OCI-LY1 (cell line): ENCODE results near the gene CALU.

Source experiments
- H2AFZ ChIP-seq: fragments of 200-600 bp; sonication (generic), shearing (Covaris generic); 2 replicates; pipeline ENCODE4 v1.6.0; 2014; ENCODE audit warnings: antibody characterized with exemption, mild to moderate bottlenecking, low read length
- H3F3A ChIP-seq: fragments of 200-600 bp; sonication (generic), shearing (Covaris generic); 2 replicates; pipeline ENCODE4 v1.6.0; 2014; ENCODE audit warnings: mild to moderate bottlenecking, antibody characterized with exemption, low read length, moderate library complexity; ENCODE audit not compliant: insufficient read depth
- H3K27ac ChIP-seq: fragments of 200-600 bp; sonication (generic); 2 replicates; pipeline ENCODE4 v1.5.1; 2014; ENCODE audit warnings: low read length, mixed run types, mild to moderate bottlenecking, low read depth; ENCODE audit not compliant: poor library complexity, severe bottlenecking
- H3K27me3 ChIP-seq: fragments of 200-600 bp; sonication (generic); 2 replicates; pipeline ENCODE4 v1.6.0; 2014; ENCODE audit warnings: antibody characterized with exemption, mild to moderate bottlenecking, low read length, moderate library complexity; ENCODE audit not compliant: insufficient read depth
- H3K36me3 ChIP-seq: fragments of 200-600 bp; sonication (generic); 2 replicates; pipeline ENCODE4 v1.6.1; 2014; ENCODE audit warnings: mild to moderate bottlenecking, antibody characterized with exemption, low read length, moderate library complexity, mixed read lengths; ENCODE audit not compliant: insufficient read depth
- H3K4me1 ChIP-seq: fragments of 200-600 bp; sonication (generic); 2 replicates; pipeline ENCODE4 v1.5.1; 2014; ENCODE audit warnings: mild to moderate bottlenecking, low read length, moderate library complexity; ENCODE audit not compliant: insufficient read depth, severe bottlenecking
- H3K4me2 ChIP-seq: fragments of 200-600 bp; sonication (generic), shearing (Covaris generic); 2 replicates; pipeline ENCODE4 v1.6.1; 2014; ENCODE audit warnings: low read length
- H3K4me3 ChIP-seq: fragments of 200-600 bp; sonication (generic); 2 replicates; pipeline ENCODE4 v1.5.1; 2014; ENCODE audit warnings: low read length, low read depth, mild to moderate bottlenecking, mixed read lengths; ENCODE audit not compliant: poor library complexity, severe bottlenecking
- H3K79me2 ChIP-seq: fragments of 200-600 bp; shearing (Covaris generic); 2 replicates; pipeline ENCODE4 v1.6.1; 2016; ENCODE audit warnings: mixed run types, low read length, mixed read lengths; ENCODE audit not compliant: insufficient read depth
- H3K9ac ChIP-seq: fragments of 200-600 bp; sonication (generic), shearing (Covaris generic); 2 replicates; pipeline ENCODE4 v1.6.1; 2014; ENCODE audit warnings: mild to moderate bottlenecking, low read length, mixed read lengths
- H3K9me2 ChIP-seq: fragments of 200-600 bp; sonication (generic), shearing (Covaris generic); 2 replicates; pipeline ENCODE4 v1.6.1; 2014; ENCODE audit warnings: low read depth, mild to moderate bottlenecking, low read length, mixed read lengths
- H3K9me3 ChIP-seq: fragments of 200-600 bp; shearing (Covaris generic); 2 replicates; pipeline ENCODE4 v1.6.1; 2014; ENCODE audit warnings: low read length, mixed read lengths
- H4K20me1 ChIP-seq: fragments of 200-600 bp; sonication (generic), shearing (Covaris generic); 2 replicates; pipeline ENCODE4 v1.6.0; 2016; ENCODE audit warnings: mild to moderate bottlenecking, low read length; ENCODE audit not compliant: insufficient read depth
- CTCF ChIP-seq: fragments of 200-600 bp; sonication (generic), shearing (Covaris generic); IDR thresholded peaks from 2 replicates; pipeline ENCODE4 v1.5.1; 2017; ENCODE audit warnings: mild to moderate bottlenecking, antibody characterized with exemption, low read length, moderate library complexity, mixed read lengths
- EZH2 ChIP-seq: fragments of 200-600 bp; sonication (generic), shearing (Covaris generic); IDR thresholded peaks from 2 replicates; pipeline ENCODE4 v1.8.0; 2017; ENCODE audit warnings: borderline replicate concordance, mixed run types, mild to moderate bottlenecking, antibody characterized with exemption, low read length, moderate library complexity, mixed read lengths

The CALU gene

GRCh38 chr7:128778946-128779345, 39.8 kb downstream of the CALU start:
- Histone ChIP-seq H3K79me2 (no peaks in the 10 kb centered on the region), H3K4me1 (no peaks in the 10 kb centered on the region), H3K4me2 (no peak overlapping the region), H3F3A (no peaks in the 10 kb centered on the region), H3K27me3 (peaks cover 6% of the 10 kb centered on the region; the same call in 1 of the 2 replicates), H3K9me3 (peaks cover 14% of the 10 kb centered on the region), H3K36me3 (no peaks in the 10 kb centered on the region; the same call in 1 of the 2 replicates), H3K4me3 (no peak overlapping the region), H3K9ac (no peak overlapping the region), H4K20me1 (no peaks in the 10 kb centered on the region), H2AFZ (no peak overlapping the region), H3K27ac (no peak overlapping the region), H3K9me2 (no peaks in the 10 kb centered on the region)
- TF ChIP-seq CTCF (no peak), EZH2 (no peak)

- H3K9ac ChIP-seq: no peak overlapping the region
- H3K9me2 ChIP-seq: no peaks in the 10 kb centered on the region
- H3K27ac ChIP-seq: no peak overlapping the region
- H3K4me1 ChIP-seq: no peaks in the 10 kb centered on the region
- no peaks in the 10 kb centered on the region for H3F3A ChIP-seq
- no peaks in the 10 kb centered on the region; the same call in 1 of the 2 replicates for H3K36me3 ChIP-seq
- H3K4me3 ChIP-seq: no peak overlapping the region
- no peaks in the 10 kb centered on the region for H4K20me1 ChIP-seq
- TF ChIP-seq EZH2 (no peak), CTCF (no peak)
- H3K9me3 ChIP-seq: peaks cover 17% of the 10 kb centered on the region
- H3K79me2 ChIP-seq: no peaks in the 10 kb centered on the region
- H2AFZ ChIP-seq: no peak overlapping the region
- H3K4me2 ChIP-seq: no peak overlapping the region
- peaks cover 6% of the 10 kb centered on the region; the same call in 1 of the 2 replicates for H3K27me3 ChIP-seq
Observed at GRCh38 chr7:128781126-128781525, 42.0 kb downstream of the CALU start.

- Histone ChIP-seq H3K4me1 (no peaks in the 10 kb centered on the region), H3K27me3 (peaks cover 12% of the 10 kb centered on the region; the same call in 1 of the 2 replicates), H2AFZ (no peak overlapping the region), H4K20me1 (no peaks in the 10 kb centered on the region), H3K36me3 (no peaks in the 10 kb centered on the region; the same call in 1 of the 2 replicates), H3F3A (no peaks in the 10 kb centered on the region), H3K9me2 (no peaks in the 10 kb centered on the region), H3K27ac (no peak overlapping the region), H3K79me2 (no peaks in the 10 kb centered on the region), H3K9ac (no peak overlapping the region), H3K4me2 (no peak overlapping the region), H3K4me3 (no peak overlapping the region), H3K9me3 (peaks cover 17% of the 10 kb centered on the region)
- TF ChIP-seq CTCF (no peak), EZH2 (no peak)
Observed at GRCh38 chr7:128781851-128782250, 42.7 kb downstream of the CALU start.
